GM23248 (cell line): ENCODE results near the gene TENT5A.

ENCODE experiments used
- EZH2 ChIP-seq: fragments of 200-600 bp; sonication (generic); IDR thresholded peaks from 2 replicates; pipeline ENCODE4 v1.6.1; 2018; ENCODE audit warnings: antibody characterized with exemption, mild to moderate bottlenecking; ENCODE audit not compliant: insufficient read depth, poor library complexity, severe bottlenecking
- EZH2phosphoT487 ChIP-seq: fragments of 200-600 bp; sonication (generic); IDR thresholded peaks from 2 replicates; pipeline ENCODE4 v1.6.1; 2018; ENCODE audit warnings: antibody characterized with exemption, moderate library complexity, mild to moderate bottlenecking, low read depth; ENCODE audit not compliant: insufficient read depth

DNA sequence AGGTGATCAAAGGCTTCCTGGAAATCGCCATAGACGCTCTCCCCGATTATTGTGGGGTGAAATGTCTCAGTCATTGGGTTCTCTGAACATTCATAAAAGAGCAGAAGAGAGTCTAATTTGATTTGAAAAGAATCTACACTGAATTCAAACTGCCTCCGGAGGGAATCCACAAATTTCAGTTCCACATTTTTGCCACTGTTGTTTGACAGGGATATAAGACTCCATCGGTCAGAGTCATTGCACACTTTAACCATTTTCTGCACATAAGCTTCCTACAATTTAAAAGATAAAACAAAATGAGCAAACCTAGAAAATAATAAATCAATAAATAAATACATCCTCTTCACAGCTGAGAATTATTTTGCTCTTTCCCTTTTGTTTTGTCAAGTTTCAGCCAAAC lies 2.3 kb downstream of the TENT5A start:
- TF ChIP-seq EZH2phosphoT487: no peak
- TF ChIP-seq EZH2: no peak
